K562 (cell line): Measurements from ENCODE around the gene MYCBP. TPM values are rescaled to one million over a fixed set of nuclear protein-coding genes. Genes with fewer than 3 reads are reported as not detected.

Source experiments
- ARHGAP35 ChIP-seq: fragments of 450-650 bp; IDR thresholded peaks from 2 replicates; pipeline ENCODE4 v1.6.1; 2018; ENCODE audit not compliant: partially characterized antibody
- ATF7 ChIP-seq: fragments of 450-650 bp; IDR thresholded peaks from 2 replicates; pipeline ENCODE4 v1.7.1; 2014; ENCODE audit warnings: mild to moderate bottlenecking, moderate library complexity
- CBX3 ChIP-seq, 2 experiments: IDR thresholded peaks; 1 replicate in 1 of 2; 2 replicates in 1 of 2; pipeline ENCODE4 v1.6.1; 2012; ENCODE audit warnings: inconsistent platforms in 2 of 2, low read length in 2 of 2, borderline replicate concordance in 1 of 2, control low read depth in 1 of 2
- CEBPB ChIP-seq: fragments of 450-650 bp; IDR thresholded peaks from 2 replicates; pipeline ENCODE4 v1.6.1; 2016; ENCODE audit warnings: missing genetic modification characterization, missing compliant biosample characterization
- DACH1 ChIP-seq: fragments of 450-650 bp; IDR thresholded peaks from 2 replicates; pipeline ENCODE4 v1.6.1; 2018; ENCODE audit not compliant: partially characterized antibody
- FOXA1 ChIP-seq: fragments of 450-650 bp; IDR thresholded peaks from 2 replicates; pipeline ENCODE4 v1.6.1; 2016; ENCODE audit warnings: mild to moderate bottlenecking, borderline replicate concordance
- FOXJ2 ChIP-seq: fragments of 200-800 bp; sonication (Bioruptor generic); IDR thresholded peaks from 2 replicates; pipeline ENCODE4 v1.6.1; 2016; ENCODE audit warnings: missing genetic modification characterization, missing compliant biosample characterization
- HMG20B ChIP-seq: fragments of 250-450 bp; sonication (Bioruptor Pico); IDR thresholded peaks from 2 replicates; pipeline ENCODE4 v1.5.0; 2021; ENCODE audit warnings: mild to moderate bottlenecking
- KDM1A ChIP-seq, 2 experiments: fragments of 450-650 bp; IDR thresholded peaks; 2 replicates each; pipeline ENCODE4 v1.6.1; 2016; ENCODE audit warnings: mild to moderate bottlenecking in 2 of 2
- L3MBTL2 ChIP-seq: fragments of 450-650 bp; IDR thresholded peaks from 2 replicates; pipeline ENCODE4 v1.6.1; 2016; ENCODE audit warnings: mild to moderate bottlenecking, moderate library complexity
- MAFF ChIP-seq: IDR thresholded peaks from 2 replicates; pipeline ENCODE4 v1.6.1; 2012; ENCODE audit warnings: low read length, improper control_type of control experiment
- MLLT1 ChIP-seq, 2 experiments: fragments of 450-650 bp; IDR thresholded peaks; 2 replicates each; pipeline ENCODE4 v1.6.1; 2016
- MLX ChIP-seq, 2 experiments: fragments of 450-650 bp in 1 of 2; sonication (generic) in 1 of 2; formaldehyde crosslinking; conservative IDR thresholded peaks; 2 replicates each; pipeline versions ENCODE4 v1.4.0 to v1.8.1; 2020 to 2022; ENCODE audit warnings: mild to moderate bottlenecking in 1 of 2, missing genetic modification reagents in 1 of 2
- MTA3 ChIP-seq: fragments of 450-650 bp; formaldehyde crosslinking; IDR thresholded peaks from 2 replicates; pipeline ENCODE4 v1.6.1; 2017; ENCODE audit warnings: mild to moderate bottlenecking, borderline replicate concordance
- NR4A1 ChIP-seq, 2 experiments: fragments of 250-450 bp in 1 of 2; fragments of 450-650 bp in 1 of 2; sonication (Bioruptor Pico) in 1 of 2; IDR thresholded peaks; 2 replicates each; pipeline versions ENCODE4 v1.4.0 to v1.6.1; 2016 to 2020; ENCODE audit warnings: mild to moderate bottlenecking in 2 of 2, missing compliant biosample characterization in 1 of 2, missing genetic modification characterization in 1 of 2, moderate library complexity in 1 of 2
- PCBP1 ChIP-seq: fragments of 200-400 bp; formaldehyde crosslinking; IDR thresholded peaks from 2 replicates; pipeline ENCODE4 v1.6.1; 2018; ENCODE audit warnings: mild to moderate bottlenecking, low read depth, low read length; ENCODE audit not compliant: poor library complexity, severe bottlenecking
- POLR2AphosphoS5 ChIP-seq: IDR thresholded peaks from 2 replicates; pipeline ENCODE4 v1.6.1; 2011; ENCODE audit warnings: mild to moderate bottlenecking, low read depth, low read length, moderate library complexity; ENCODE audit not compliant: control insufficient read depth, insufficient read depth
- PTTG1 ChIP-seq: fragments of 450-650 bp; IDR thresholded peaks from 2 replicates; pipeline ENCODE4 v1.6.1; 2016; ENCODE audit warnings: low read depth, mild to moderate bottlenecking, missing genetic modification characterization, missing compliant biosample characterization
- RFX7 ChIP-seq: fragments of 250-450 bp; sonication (Bioruptor Pico); IDR thresholded peaks from 2 replicates; pipeline ENCODE4 v1.5.1; 2021; ENCODE audit warnings: mild to moderate bottlenecking
- SMAD3 ChIP-seq: fragments of 450-650 bp; formaldehyde crosslinking; conservative IDR thresholded peaks from 2 replicates; pipeline ENCODE4 v1.4.0; 2020; ENCODE audit warnings: mild to moderate bottlenecking
- ZFP36 ChIP-seq: fragments of 150-350 bp; IDR thresholded peaks from 2 replicates; pipeline ENCODE4 v1.6.1; 2018; ENCODE audit warnings: low read length, low read depth; ENCODE audit not compliant: partially characterized antibody
- ZNF408 ChIP-seq: fragments of 250-450 bp; sonication (Bioruptor Pico); IDR thresholded peaks from 2 replicates; pipeline ENCODE4 v1.4.0; 2020; ENCODE audit warnings: low read depth, mild to moderate bottlenecking, moderate library complexity
- ZNF639 ChIP-seq, 2 experiments: fragments of 200-800 bp in 1 of 2; sonication (Bioruptor generic) in 1 of 2; sonication (generic) in 1 of 2; formaldehyde crosslinking in 1 of 2; IDR thresholded peaks in 1 of 2; conservative IDR thresholded peaks in 1 of 2; 2 replicates each; pipeline versions ENCODE4 v1.5.0 to v1.6.1; 2016 to 2020; ENCODE audit warnings: missing compliant biosample characterization in 1 of 2, missing genetic modification characterization in 1 of 2, missing genetic modification reagents in 1 of 2
- ZNF655 ChIP-seq: fragments of 250-450 bp; sonication (Bioruptor Pico); IDR thresholded peaks from 2 replicates; pipeline ENCODE4 v1.5.0; 2021
- ZNF695 ChIP-seq: fragments of 450-650 bp; formaldehyde crosslinking; IDR thresholded peaks from 2 replicates; pipeline ENCODE4 v1.4.0; 2020; ENCODE audit warnings: mild to moderate bottlenecking, moderate library complexity
- polyA plus RNA-seq, 8 experiments: library from polyadenylated mRNA; depleted of rRNA in 4 of 8; stranded (reverse) in 5 of 8; unstranded in 3 of 8; fragments of >200 nt; fragmentation: Nextera tagmentation in 2 of 8; fragmentation: Illumina TruSeq in 1 of 8; extraction: Ambion mirVana in 2 of 8; extraction: Trizol in 1 of 8; gene quantifications; 2 replicates each; pipeline versions ENCODE4 v1.2.1 to v1.2.3, GENCODE V29; 2011 to 2014; ENCODE audit warnings: inconsistent platforms in 1 of 8, missing spikeins in 1 of 8
- total RNA-seq, 7 experiments: library from RNA; depleted of rRNA in 6 of 7; stranded (reverse); fragments of >200 nt in 6 of 7; fragmentation: Illumina TruSeq in 2 of 7; extraction: Trizol in 2 of 7; gene quantifications; 2 replicates each; pipeline versions ENCODE4 v1.2.1 to v1.2.3, GENCODE V29; 2011 to 2021; ENCODE audit warnings: low replicate concordance in 1 of 7

Gene MYCBP
- total and polyA plus RNA-seq, 9 of the 15 experiments (the other 6 are each of a cell fraction or from before 2014, with no cell fraction given): 32.3 to 253 (median 72.9) TPM

GRCh38 chr1:38858833-38859560 lies 14.2 kb downstream of the MYCBP start (continued):
- TF ChIP-seq POLR2AphosphoS5: no peak
- no peak for TF ChIP-seq DACH1
- peak; percentile 3 for TF ChIP-seq PCBP1
- no peak for TF ChIP-seq HMG20B (CRISPR knock-in tag)
- no peak for TF ChIP-seq ARHGAP35
- no peak for TF ChIP-seq ATF7
- TF ChIP-seq L3MBTL2: no peak
- no peak for TF ChIP-seq CEBPB (tag)
- no peak for TF ChIP-seq FOXJ2 (tag)
- TF ChIP-seq PTTG1 (tag): no peak
- no peak for TF ChIP-seq CBX3 (IDR thresholded peaks at IDR 0.05; ENCODE audit: borderline replicate concordance in 1 of 2, low read length in 2 of 2)
- TF ChIP-seq ZNF639 (CRISPR knock-in tag; conservative IDR thresholded peaks at IDR 0.05 in 1 of 2, IDR thresholded peaks at IDR 0.05 in 1 of 2): no peak
- TF ChIP-seq ZFP36: no peak
- TF ChIP-seq MTA3: no peak; the same call in 1 of the 2 replicates
- TF ChIP-seq ZNF408: no peak
- no peak for TF ChIP-seq SMAD3
- no peak for TF ChIP-seq FOXA1
- TF ChIP-seq NR4A1 (CRISPR knock-in tag; IDR thresholded peaks at IDR 0.05): no peak
- TF ChIP-seq NR4A1 (tag; IDR thresholded peaks at IDR 0.05): no peak
- no peak for TF ChIP-seq KDM1A (IDR thresholded peaks at IDR 0.05)
- TF ChIP-seq MLX (CRISPR knock-in tag; conservative IDR thresholded peaks at IDR 0.05): no peak
- TF ChIP-seq ZNF655: no peak
- TF ChIP-seq ZNF695 (CRISPR knock-in tag): no peak
- TF ChIP-seq RFX7: no peak
- TF ChIP-seq MLLT1 (IDR thresholded peaks at IDR 0.05): no peak
- no peak for TF ChIP-seq MAFF
